Activated gamma-delta T cell treated with Interleukin-2 at 50 U/mL for 16 hours (primary cell): ENCODE results near the gene MAVS.

Experiments
- DNase-seq: peaks from one replicate; pipeline ENCODE4 v3.0.0-alpha.2; 2020

The MAVS gene

GRCh38 chr20:3846740-3847428 lies at the start of gene MAVS:
Gene MAVS (plus strand): TSS chr20:3846834. CDS start chr20:3854625, 7,791 bp downstream.
- peak; percentile 83 for DNase-seq

- no peak for DNase-seq
Observed at GRCh38 chr20:3797226-3797545, 49.4 kb upstream of the MAVS start.

GRCh38 chr20:3797592-3798372 lies 48.9 kb upstream of the MAVS start:
- peak; percentile 50 for DNase-seq

GRCh38 chr20:3798373-3798768 lies 48.3 kb upstream of the MAVS start:
- DNase-seq: no peak

- no peak for DNase-seq
Observed at GRCh38 chr20:3798908-3799248, 47.8 kb upstream of the MAVS start.

- DNase-seq: no peak
Observed at GRCh38 chr20:3800256-3800877, 46.3 kb upstream of the MAVS start.

- DNase-seq: no peak
Observed at GRCh38 chr20:3800878-3801260, 45.8 kb upstream of the MAVS start.

- no peak for DNase-seq
Observed at GRCh38 chr20:3801299-3801698, 45.3 kb upstream of the MAVS start.

- no peak for DNase-seq
Observed at GRCh38 chr20:3801846-3802245, 44.8 kb upstream of the MAVS start.

GRCh38 chr20:3802524-3803239 lies 44.0 kb upstream of the MAVS start:
- no peak for DNase-seq

- no peak for DNase-seq
Observed at GRCh38 chr20:3803289-3803688, 43.3 kb upstream of the MAVS start.

GRCh38 chr20:3803854-3804253 lies 42.8 kb upstream of the MAVS start:
- no peak for DNase-seq

- no peak for DNase-seq
Observed at GRCh38 chr20:3804254-3804751, 42.3 kb upstream of the MAVS start.

GRCh38 chr20:3804781-3805180 lies 41.9 kb upstream of the MAVS start:
- DNase-seq: no peak

- DNase-seq: no peak
Observed at GRCh38 chr20:3808544-3808943, 38.1 kb upstream of the MAVS start.

GRCh38 chr20:3811467-3812258 lies 35.0 kb upstream of the MAVS start:
- DNase-seq: peak; percentile 96

GRCh38 chr20:3812259-3812681 lies 34.4 kb upstream of the MAVS start:
- DNase-seq: no peak

- DNase-seq: no peak
Observed at GRCh38 chr20:3812975-3813847, 33.4 kb upstream of the MAVS start.

- DNase-seq: no peak
Observed at GRCh38 chr20:3813848-3814581, 32.6 kb upstream of the MAVS start.

GRCh38 chr20:3814928-3815495 lies 31.6 kb upstream of the MAVS start:
- no peak for DNase-seq
